K562 (cell line): Measurements from ENCODE around the gene RRP7A. TPM values are rescaled to one million over a fixed set of nuclear protein-coding genes. Genes with fewer than 3 reads are reported as not detected.
"Not testable (repeated sequence)": the region's sequence is repeated elsewhere in the genome, so short reads cannot be mapped to it uniquely, and the experiment has no call there.

Experiments
- ATAC-seq: fragments of 200-7000 bp; cut with Tn5 transposase; 3 replicates; pipeline ENCODE4 v1.9.1; 2020; ENCODE audit warnings: moderate library complexity
- BruUV-seq: library from RNA; stranded (reverse); fragments of 400-500 nt; replicated peaks from 2 replicates; lab custom pipeline; 2021; lab: Mats Ljungman, UMichigan
- CTCF ChIA-PET: fragments of 300-600 bp; formaldehyde crosslinking; extraction: SDS; loops from one replicate; lab custom pipeline; 2021; ENCODE audit warnings: low intra/inter-chr PET ratio; lab: Yijun Ruan, JAX
- POLR2A ChIA-PET: fragments of 300-600, 350-650 bp; sonication (Branson Sonifier 250); formaldehyde crosslinking; extraction: SDS; loops from one replicate; lab custom pipeline; 2021; ENCODE audit warnings: antibody characterized with exemption, inconsistent platforms; lab: Yijun Ruan, JAX
- DNase-seq, 4 experiments: peaks; one replicate each; pipeline versions ENCODE4 v3.0.0 to v3.0.0-alpha.2; 2011 to 2018; ENCODE audit warnings: low spot score in 3 of 4, mixed read lengths in 3 of 4; ENCODE audit errors: extremely low read depth in 1 of 4
- FAIRE-seq: peaks from 2 replicates; lab custom pipeline; 2011; peaks lifted over from hg19 to GRCh38; lab: Jason Lieb, UNC
- H2AFZ ChIP-seq: 2 replicates; pipeline ENCODE4 v1.6.0; 2011; ENCODE audit warnings: low read depth, low read length, control low read depth, inconsistent platforms
- H3K27ac ChIP-seq: fragments of 200-600 bp; 3 replicates; pipeline ENCODE4 v1.8.0; 2011; ENCODE audit warnings: low read depth, mild to moderate bottlenecking, control low read depth, inconsistent platforms, low read length, moderate library complexity, mixed read lengths; ENCODE audit errors: extremely low read depth
- H3K27me3 ChIP-seq, 2 experiments: fragments of 300-600 bp in 1 of 2; 2 replicates in 1 of 2; 3 replicates in 1 of 2; pipeline versions ENCODE4 v1.6.0 to v1.8.0; 2011; ENCODE audit warnings: inconsistent platforms in 2 of 2, low read length in 2 of 2, mild to moderate bottlenecking in 1 of 2, mixed read lengths in 1 of 2, moderate library complexity in 1 of 2; ENCODE audit not compliant: control insufficient read depth in 2 of 2, insufficient read depth in 2 of 2
- H3K36me3 ChIP-seq: fragments of 300-600 bp; 3 replicates; pipeline ENCODE4 v1.8.0; 2011; ENCODE audit warnings: mild to moderate bottlenecking, low read length, inconsistent platforms; ENCODE audit not compliant: control insufficient read depth, insufficient read depth
- H3K4me1 ChIP-seq, 2 experiments: fragments of 200-600 bp in 1 of 2; replicated peaks in 1 of 2; 2 replicates in 1 of 2; 3 replicates in 1 of 2; pipeline versions ENCODE4 v1.5.1 to v1.8.0; 2011; ENCODE audit warnings: inconsistent platforms in 2 of 2, low read length in 2 of 2, mild to moderate bottlenecking in 1 of 2, mixed read lengths in 1 of 2, moderate library complexity in 1 of 2; ENCODE audit not compliant: control insufficient read depth in 2 of 2, insufficient read depth in 2 of 2
- H3K4me2 ChIP-seq: 2 replicates; pipeline ENCODE4 v1.6.1; 2011; ENCODE audit warnings: low read length, control low read depth, inconsistent platforms, mixed read lengths; ENCODE audit not compliant: insufficient read depth
- H3K4me3 ChIP-seq: fragments of 200-600 bp; sonication (generic), shearing (Covaris generic); 2 replicates; pipeline ENCODE4 v1.5.1; 2016; ENCODE audit warnings: control low read depth, inconsistent platforms
- H3K79me2 ChIP-seq: fragments of 200-600 bp; 3 replicates; pipeline ENCODE4 v1.8.0; 2011; ENCODE audit warnings: low read length, inconsistent platforms; ENCODE audit not compliant: control insufficient read depth, insufficient read depth
- H3K9ac ChIP-seq, 2 experiments: 2 replicates each; pipeline versions ENCODE4 v1.6.0 to v1.6.1; 2011; ENCODE audit warnings: low read depth in 2 of 2, low read length in 2 of 2, control low read depth in 1 of 2, inconsistent platforms in 1 of 2, mild to moderate bottlenecking in 1 of 2, mixed read lengths in 1 of 2; ENCODE audit not compliant: insufficient read depth in 1 of 2
- H3K9me1 ChIP-seq: one replicate; pipeline ENCODE4 v1.6.0; 2011; ENCODE audit warnings: inconsistent platforms, mild to moderate bottlenecking, low read length, moderate library complexity; ENCODE audit not compliant: control insufficient read depth, insufficient read depth
- H3K9me3 ChIP-seq: replicated peaks from 2 replicates; pipeline ENCODE4 v1.5.1; 2011; ENCODE audit warnings: low read depth, low read length, inconsistent platforms; ENCODE audit not compliant: control insufficient read depth, insufficient read depth
- H4K20me1 ChIP-seq: replicated peaks from 2 replicates; pipeline ENCODE4 v1.6.1; 2011; ENCODE audit warnings: low read length, inconsistent platforms, mixed read lengths; ENCODE audit not compliant: control insufficient read depth, insufficient read depth
- TFE3 ChIP-seq: fragments of 450-650 bp; formaldehyde crosslinking; IDR thresholded peaks from 2 replicates; pipeline ENCODE4 v1.4.0; 2020; ENCODE audit warnings: mild to moderate bottlenecking, mixed read lengths
- WGBS: fragments of 100-300 bp; shearing (Covaris generic); methylation state at CpG from one replicate; pipeline ENCODE4 v1.1.6; 2016; ENCODE audit warnings: low coverage, mixed read lengths; ENCODE audit not compliant: insufficient coverage; ENCODE audit errors: missing lambda C conversion rate; 5-methylcytosine and 5-hydroxymethylcytosine counted together
- in situ Hi-C: fragments of 300-500 bp; cut with MboI; formaldehyde crosslinking; loops from 4 replicates; pipeline ENCODE4 v1.15.0; 2018; ENCODE audit warnings: inconsistent platforms, mixed read lengths
- intact Hi-C: fragments of 100-400 bp; cut with micrococcal nuclease; formaldehyde crosslinking; loops from 2 replicates; pipeline ENCODE4 v1.14.2; 2022
- polyA plus RNA-seq, 8 experiments: library from polyadenylated mRNA; depleted of rRNA in 4 of 8; stranded (reverse) in 5 of 8; unstranded in 3 of 8; fragments of >200 nt; fragmentation: Nextera tagmentation in 2 of 8; fragmentation: Illumina TruSeq in 1 of 8; extraction: Ambion mirVana in 2 of 8; extraction: Trizol in 1 of 8; gene quantifications; 2 replicates each; pipeline versions ENCODE4 v1.2.1 to v1.2.3, GENCODE V29; 2011 to 2014; ENCODE audit warnings: inconsistent platforms in 1 of 8, missing spikeins in 1 of 8
- total RNA-seq, 7 experiments: library from RNA; depleted of rRNA in 6 of 7; stranded (reverse); fragments of >200 nt in 6 of 7; fragmentation: Illumina TruSeq in 2 of 7; extraction: Trizol in 2 of 7; gene quantifications; 2 replicates each; pipeline versions ENCODE4 v1.2.1 to v1.2.3, GENCODE V29; 2011 to 2021; ENCODE audit warnings: low replicate concordance in 1 of 7

RRP7A gene
- total and polyA plus RNA-seq, 9 of the 15 experiments (the other 6 are each of a cell fraction or from before 2014, with no cell fraction given), result 3.4 to 74.1 (median 40.3) TPM

GRCh38 chr22:42531401-42532084 lies 11.9 kb upstream of the RRP7A start (continued):
- TF ChIP-seq TFE3, result peak; percentile 89
- TF ChIP-seq, all 486 proteins: peak for 14; not testable (repeated sequence) for 472

- H3K4me3 ChIP-seq, H3K9ac ChIP-seq, H2AFZ ChIP-seq, ATAC-seq, H3K9me3 ChIP-seq, H4K20me1 ChIP-seq, DNase-seq, CTCF ChIA-PET, H3K27me3 ChIP-seq, H3K79me2 ChIP-seq, H3K4me2 ChIP-seq, POLR2A ChIA-PET, BruUV-seq, H3K27ac ChIP-seq, FAIRE-seq, H3K36me3 ChIP-seq, intact Hi-C loops, H3K9me1 ChIP-seq, in situ Hi-C loops: not testable (repeated sequence)
- WGBS, result 67% methylated on average over 3 of the region's 8 CpGs
- peaks cover 3 to 18% of the 10 kb centered on the region in 2 experiments; a peak in 3 of 5 replicates for H3K4me1 ChIP-seq
These were observed 9.8 kb upstream of the RRP7A start for GRCh38 chr22:42529435-42529834.
